ENCODE data around the gene RBFOX2. TPM values are rescaled to one million over a fixed set of nuclear protein-coding genes. Genes with fewer than 3 reads are reported as not detected.

Gene RBFOX2
- total and polyA plus RNA-seq, 2 donors (not counting 1 experiment from before 2014, with no cell fraction given) = not detected

GRCh38 chr22:35873426-35873825 lies 155.2 kb downstream of the RBFOX2 start:
- H3K9me3 ChIP-seq (ENCODE audit: control extremely low read depth in 1 of 3, control insufficient read depth in 2 of 3, insufficient read depth in 1 of 3, low read length in 2 of 3) = no peaks in the 10 kb centered on the region
- no peak overlapping the region for H3K9ac ChIP-seq (ENCODE audit: low read length)
- no peaks in the 10 kb centered on the region for H3K9me3 Mint-ChIP-seq (ENCODE audit: insufficient read depth)
- ChIA-PET POLR2A (no interaction called here), CTCF (interaction anchor here (0.9 kb wide), 1 partner anchor 7 kb away, joined by 3 read pairs; no protein-coding TSS in a partner anchor)
- no peaks in the 10 kb centered on the region for H3K36me3 ChIP-seq (replicated peaks in 1 of 2; ENCODE audit: control extremely low read depth in 1 of 2, control insufficient read depth in 1 of 2, extremely low read depth in 1 of 2, insufficient read depth in 2 of 2, low read length in 1 of 2)
- no peak overlapping the region for H3K4me2 ChIP-seq (replicated peaks; ENCODE audit: low read depth, low read length, poor library complexity, severe bottlenecking)
- 90% methylated on average over 1 of the region's 3 CpGs for WGBS (ENCODE audit: insufficient coverage)
- peaks cover 40% of the 10 kb centered on the region for H3K27me3 Mint-ChIP-seq
- DNase-seq (no peak), ATAC-seq (ENCODE audit: low read depth) (no peak)
- H3K4me1 ChIP-seq (ENCODE audit: control insufficient read depth in 2 of 2, insufficient read depth in 2 of 2, low read length in 2 of 2) = no peaks in the 10 kb centered on the region
- TF ChIP-seq CTCF (IDR thresholded peaks at IDR 0.05) = no peak
- TF ChIP-seq EZH2 (IDR thresholded peaks at IDR 0.05; ENCODE audit: borderline replicate concordance, insufficient read depth, low read depth, low read length, poor library complexity, severe bottlenecking) = no peak
- H3K27ac ChIP-seq (ENCODE audit: low read length in 2 of 2) = no peak overlapping the region
- H4K20me1 ChIP-seq (ENCODE audit: control insufficient read depth, insufficient read depth, low read length, poor library complexity, severe bottlenecking) = no peaks in the 10 kb centered on the region
- H2AFZ ChIP-seq (ENCODE audit: insufficient read depth, low read depth, low read length, poor library complexity, severe bottlenecking) = no peak overlapping the region
- H3K4me1 Mint-ChIP-seq = no peaks in the 10 kb centered on the region
- H3K79me2 ChIP-seq (ENCODE audit: control insufficient read depth, insufficient read depth, low read length) = no peaks in the 10 kb centered on the region
- no peak overlapping the region for H3K27ac Mint-ChIP-seq
- no peak overlapping the region for H3K4me3 Mint-ChIP-seq
- H3K27me3 ChIP-seq (replicated peaks in 1 of 4; ENCODE audit: control extremely low read depth in 1 of 4, control insufficient read depth in 3 of 4, insufficient read depth in 4 of 4, low read length in 3 of 4) = peaks cover 0 to 5% (median 2%) of the 10 kb centered on the region in 4 experiments
- intact Hi-C loops (cut with micrococcal nuclease) = no loop called here
- H3K4me3 ChIP-seq (ENCODE audit: control extremely low read depth in 1 of 5, extremely low read depth in 1 of 5, insufficient read depth in 1 of 5, low read depth in 2 of 5, low read length in 4 of 5) = no peak overlapping the region

- Histone ChIP-seq H3K27me3 (replicated peaks in 1 of 4; ENCODE audit: control extremely low read depth in 1 of 4, control insufficient read depth in 3 of 4, insufficient read depth in 4 of 4, low read length in 3 of 4) (peaks cover 0 to 5% (median 1%) of the 10 kb centered on the region in 4 experiments), H3K9ac (ENCODE audit: low read length) (no peak overlapping the region), H3K4me1 (ENCODE audit: control insufficient read depth in 2 of 2, insufficient read depth in 2 of 2, low read length in 2 of 2) (no peaks in the 10 kb centered on the region), H3K9me3 (ENCODE audit: control extremely low read depth in 1 of 3, control insufficient read depth in 2 of 3, insufficient read depth in 1 of 3, low read length in 2 of 3) (no peaks in the 10 kb centered on the region), H3K27ac (ENCODE audit: low read length in 2 of 2) (no peak overlapping the region), H2AFZ (ENCODE audit: insufficient read depth, low read depth, low read length, poor library complexity, severe bottlenecking) (no peak overlapping the region), H3K79me2 (ENCODE audit: control insufficient read depth, insufficient read depth, low read length) (no peaks in the 10 kb centered on the region), H4K20me1 (ENCODE audit: control insufficient read depth, insufficient read depth, low read length, poor library complexity, severe bottlenecking) (no peaks in the 10 kb centered on the region), H3K36me3 (replicated peaks in 1 of 2; ENCODE audit: control extremely low read depth in 1 of 2, control insufficient read depth in 1 of 2, extremely low read depth in 1 of 2, insufficient read depth in 2 of 2, low read length in 1 of 2) (no peaks in the 10 kb centered on the region), H3K4me3 (ENCODE audit: control extremely low read depth in 1 of 5, extremely low read depth in 1 of 5, insufficient read depth in 1 of 5, low read depth in 2 of 5, low read length in 4 of 5) (no peak overlapping the region), H3K4me2 (replicated peaks; ENCODE audit: low read depth, low read length, poor library complexity, severe bottlenecking) (no peak overlapping the region)
- CTCF ChIA-PET = interaction anchor here (0.9 kb wide), 1 partner anchor 8 kb away, joined by 3 read pairs; no protein-coding TSS in a partner anchor
- Mint-ChIP-seq H3K27me3 (peaks cover 41% of the 10 kb centered on the region), H3K4me1 (no peaks in the 10 kb centered on the region), H3K9me3 (ENCODE audit: insufficient read depth) (no peaks in the 10 kb centered on the region), H3K27ac (no peak overlapping the region), H3K4me3 (no peak overlapping the region)
- intact Hi-C loops (cut with micrococcal nuclease) = no loop called here
- ATAC-seq (ENCODE audit: low read depth) = no peak
- TF ChIP-seq EZH2 (IDR thresholded peaks at IDR 0.05; ENCODE audit: borderline replicate concordance, insufficient read depth, low read depth, low read length, poor library complexity, severe bottlenecking) (no peak), CTCF (IDR thresholded peaks at IDR 0.05) (no peak)
- POLR2A ChIA-PET = no interaction called here
- no peak for DNase-seq
- WGBS (ENCODE audit: insufficient coverage) = 98% methylated on average over 13 of the region's 13 CpGs
These were observed 156.2 kb downstream of the RBFOX2 start for GRCh38 chr22:35872451-35872850.

Measured in B cell (primary cell).